ENCODE results near the gene LHPP.

Gene LHPP

DNA sequence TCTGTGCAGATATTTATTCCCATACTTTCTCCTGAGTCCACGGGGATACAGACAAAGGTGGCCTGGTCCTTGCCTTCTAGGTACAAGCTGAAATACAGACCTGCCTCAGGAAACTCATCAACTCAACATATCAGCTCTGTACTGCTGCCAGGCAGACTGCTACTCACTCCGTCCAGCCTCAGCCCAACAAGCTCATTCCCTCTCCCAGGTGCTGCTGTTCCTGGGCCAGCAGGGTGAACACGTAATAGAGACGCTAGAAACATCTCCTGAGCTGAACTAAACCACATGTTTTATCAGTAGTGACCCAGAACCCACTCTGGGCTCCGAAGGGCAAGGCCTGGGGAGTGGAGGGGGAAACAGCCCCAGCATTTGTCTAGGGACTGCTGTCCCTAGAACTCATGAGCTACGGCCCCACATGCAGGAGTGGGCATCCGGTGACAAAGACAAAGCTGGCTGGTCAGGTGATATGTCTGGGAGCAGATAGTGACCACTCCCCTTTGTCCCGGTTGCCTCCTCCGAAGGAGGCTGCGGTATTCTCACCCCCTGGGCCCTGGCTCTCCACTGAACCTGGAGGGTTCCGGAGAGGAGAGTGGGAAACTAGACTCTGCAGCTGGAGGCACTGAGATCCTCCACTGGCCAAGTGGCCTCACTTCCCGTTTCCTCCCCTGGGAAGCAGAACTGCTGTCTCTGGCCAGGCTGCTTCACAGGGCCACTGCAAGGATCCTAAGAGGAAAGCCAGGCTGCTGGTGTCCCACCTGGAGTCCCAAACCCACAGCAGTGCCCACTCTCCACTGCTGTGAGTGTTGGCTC is 166.4 kb downstream of the LHPP start:
- TF ChIP-seq, protein P1, sequence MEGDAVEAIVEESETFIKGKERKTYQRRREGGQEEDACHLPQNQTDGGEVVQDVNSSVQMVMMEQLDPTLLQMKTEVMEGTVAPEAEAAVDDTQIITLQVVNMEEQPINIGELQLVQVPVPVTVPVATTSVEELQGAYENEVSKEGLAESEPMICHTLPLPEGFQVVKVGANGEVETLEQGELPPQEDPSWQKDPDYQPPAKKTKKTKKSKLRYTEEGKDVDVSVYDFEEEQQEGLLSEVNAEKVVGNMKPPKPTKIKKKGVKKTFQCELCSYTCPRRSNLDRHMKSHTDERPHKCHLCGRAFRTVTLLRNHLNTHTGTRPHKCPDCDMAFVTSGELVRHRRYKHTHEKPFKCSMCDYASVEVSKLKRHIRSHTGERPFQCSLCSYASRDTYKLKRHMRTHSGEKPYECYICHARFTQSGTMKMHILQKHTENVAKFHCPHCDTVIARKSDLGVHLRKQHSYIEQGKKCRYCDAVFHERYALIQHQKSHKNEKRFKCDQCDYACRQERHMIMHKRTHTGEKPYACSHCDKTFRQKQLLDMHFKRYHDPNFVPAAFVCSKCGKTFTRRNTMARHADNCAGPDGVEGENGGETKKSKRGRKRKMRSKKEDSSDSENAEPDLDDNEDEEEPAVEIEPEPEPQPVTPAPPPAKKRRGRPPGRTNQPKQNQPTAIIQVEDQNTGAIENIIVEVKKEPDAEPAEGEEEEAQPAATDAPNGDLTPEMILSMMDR (IDR thresholded peaks at IDR 0.05; ENCODE audit: low read depth, low read length), result no peak
- no peak for DNase-seq (ENCODE audit: extremely low read depth, low read depth)

DNA sequence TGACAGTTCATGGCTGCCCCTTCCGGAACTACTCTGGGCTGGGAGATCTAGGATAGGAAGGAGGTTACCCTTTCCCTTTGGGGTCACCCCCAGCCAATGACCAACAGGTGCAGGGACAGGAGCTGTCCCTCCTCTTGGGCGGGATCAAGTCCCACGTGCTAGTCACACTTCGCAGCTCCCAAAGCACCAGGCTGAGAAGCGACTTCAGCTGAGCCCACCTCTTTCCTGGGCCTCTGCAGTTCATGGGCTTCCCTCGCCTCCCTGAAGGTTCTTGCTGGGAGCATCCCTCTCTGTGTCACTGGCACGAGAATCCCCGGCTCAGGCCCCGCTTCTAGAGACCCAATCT is 167.0 kb downstream of the LHPP start:
- no peak for DNase-seq (ENCODE audit: extremely low read depth, low read depth)
- TF ChIP-seq, protein P1 (IDR thresholded peaks at IDR 0.05; ENCODE audit: low read depth, low read length), result no peak

DNA sequence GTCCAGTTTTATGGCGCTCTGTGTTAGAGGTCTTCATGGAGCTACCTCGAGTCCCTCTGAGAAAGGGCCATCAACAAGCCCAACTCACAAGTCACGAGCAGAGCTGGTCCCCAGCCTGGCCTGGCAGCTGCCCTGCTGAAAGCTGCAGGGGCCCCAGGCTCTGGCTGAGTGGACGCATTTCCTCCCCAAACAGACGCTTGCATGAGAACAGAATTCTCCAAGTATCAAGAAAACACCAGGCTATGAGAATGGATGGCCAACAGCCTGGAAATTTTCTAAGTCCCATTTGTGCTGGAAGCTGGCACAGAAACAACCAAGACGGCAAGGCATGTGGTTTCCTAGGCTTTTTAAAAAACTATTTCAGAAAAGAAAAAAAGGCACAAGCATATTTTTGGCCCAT is 167.8 kb downstream of the LHPP start:
- TF ChIP-seq, protein P1 (IDR thresholded peaks at IDR 0.05; ENCODE audit: low read depth, low read length), result no peak
- DNase-seq (ENCODE audit: extremely low read depth, low read depth), result no peak

DNA sequence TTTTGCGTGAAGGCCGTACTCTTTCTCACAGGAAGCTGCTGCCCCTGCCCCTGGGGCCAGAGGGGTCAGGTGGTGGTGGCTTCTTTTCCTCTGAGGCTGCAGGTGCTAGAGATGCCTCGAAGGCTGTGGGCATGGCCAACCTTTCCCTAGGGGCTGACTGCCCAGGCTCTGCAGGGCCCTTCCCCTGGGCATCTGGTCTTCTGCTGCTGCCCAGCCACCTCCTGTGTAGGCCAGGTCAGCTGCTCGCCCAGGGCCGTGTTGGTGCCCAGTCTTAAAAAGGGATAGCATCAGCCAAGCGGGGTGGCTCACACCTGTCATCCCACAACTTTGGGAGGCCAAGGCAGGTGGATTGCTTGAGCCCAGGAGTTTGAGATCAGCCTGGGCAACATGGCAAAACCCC is 168.2 kb downstream of the LHPP start:
- TF ChIP-seq, protein P1 (IDR thresholded peaks at IDR 0.05; ENCODE audit: low read depth, low read length), result no peak
- DNase-seq (ENCODE audit: extremely low read depth, low read depth), result no peak

DNA sequence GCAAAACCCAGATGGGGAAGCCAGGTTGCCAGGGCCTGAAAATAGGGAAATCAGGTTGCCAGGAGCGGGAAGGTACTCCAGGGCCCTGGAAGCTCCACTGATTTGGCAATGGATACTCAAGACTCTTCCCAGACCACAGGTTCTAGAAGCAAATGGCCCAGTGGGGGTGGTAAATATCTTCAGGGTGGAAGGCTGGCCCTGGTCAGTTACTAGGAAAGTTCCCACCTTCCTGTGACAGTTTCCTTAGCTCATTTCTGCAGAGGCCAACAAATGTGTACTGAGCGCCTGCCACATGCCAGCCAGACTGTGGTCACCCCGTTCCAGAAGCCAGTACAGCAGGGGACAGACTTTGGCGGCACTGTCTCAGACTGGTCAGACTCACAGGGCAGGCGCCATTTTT is 168.9 kb downstream of the LHPP start:
- TF ChIP-seq, protein P1 (IDR thresholded peaks at IDR 0.05; ENCODE audit: low read depth, low read length), result no peak
- no peak for DNase-seq (ENCODE audit: extremely low read depth, low read depth)

DNA sequence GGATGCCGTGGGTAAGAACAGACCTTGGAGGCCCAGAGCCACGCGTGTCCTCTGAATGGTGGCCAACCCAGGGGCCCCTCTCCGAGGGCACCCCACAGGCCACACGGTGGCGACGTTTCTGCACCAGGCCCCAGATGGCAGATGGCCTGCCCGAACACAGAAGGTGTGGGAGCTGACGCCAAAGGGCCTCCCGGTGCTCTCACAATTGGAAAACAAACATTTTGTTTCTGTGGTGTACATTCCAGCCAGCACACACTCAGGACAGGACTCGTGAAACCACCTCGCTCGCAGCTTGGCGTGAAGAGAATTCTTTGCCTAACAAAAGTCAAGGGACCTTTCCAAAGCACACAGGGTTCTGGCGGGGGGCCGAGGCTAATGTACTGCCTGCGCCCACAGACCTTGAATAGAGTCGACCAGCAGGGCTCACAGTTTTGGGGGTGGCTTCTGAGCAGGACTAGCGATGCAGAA is 170.5 kb downstream of the LHPP start:
- TF ChIP-seq, protein P1 (IDR thresholded peaks at IDR 0.05; ENCODE audit: low read depth, low read length), result no peak; the same call in none of the 2 replicates

DNA sequence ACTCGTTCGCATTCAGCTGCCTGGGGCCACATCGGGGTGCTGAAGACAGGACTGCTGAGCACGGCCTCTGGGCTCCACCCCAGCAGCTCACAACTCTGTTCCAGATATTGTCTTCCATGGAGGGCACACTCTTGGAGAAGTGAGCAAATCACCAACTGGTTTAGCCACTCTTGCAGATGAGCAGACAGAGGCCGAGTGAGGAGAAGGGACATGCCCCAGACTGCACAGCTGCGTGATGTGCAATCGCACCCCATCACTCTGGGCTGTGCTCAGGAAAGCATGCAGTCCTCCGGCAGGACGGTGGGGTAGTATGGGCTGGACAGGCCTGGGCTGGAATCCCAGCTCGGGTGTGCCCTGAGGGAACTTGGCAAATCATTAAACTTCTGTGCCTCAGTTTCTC is 170.9 kb downstream of the LHPP start:
- DNase-seq (ENCODE audit: extremely low read depth, low read depth), result no peak

More for the DNA sequence above, 170.5 kb downstream of the LHPP start:
- no peak for DNase-seq (ENCODE audit: extremely low read depth, low read depth)

More for the DNA sequence above, 170.9 kb downstream of the LHPP start:
- TF ChIP-seq, protein P1 (IDR thresholded peaks at IDR 0.05; ENCODE audit: low read depth, low read length), result no peak
